Measurements from ENCODE around the gene DOCK4. TPM values are rescaled to one million over a fixed set of nuclear protein-coding genes. Genes with fewer than 3 reads are reported as not detected.

Gene DOCK4
- polyA plus RNA-seq, 1 donor (not counting 4 experiments of a cell fraction or from before 2014, with no cell fraction given): 13.9 TPM

DNA sequence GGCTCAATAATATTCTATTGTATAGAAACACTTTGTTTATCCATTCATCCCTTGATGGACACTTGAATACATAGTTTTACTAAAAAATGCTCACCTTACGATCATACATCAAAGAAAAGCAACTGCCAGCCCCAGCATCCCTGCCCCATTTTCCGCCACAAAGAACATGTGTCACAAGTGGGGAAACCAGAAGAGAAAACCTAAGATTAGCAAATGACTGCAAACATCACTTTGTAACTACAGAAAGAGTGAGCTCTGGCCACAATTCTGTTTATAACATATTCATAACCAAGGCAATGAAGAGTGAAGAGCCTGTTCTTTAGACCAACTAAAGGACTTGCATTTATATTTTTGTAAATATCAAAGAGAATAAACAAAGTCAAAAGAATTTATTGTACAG, 89.8 kb downstream of the DOCK4 start:
- Histone ChIP-seq H3K9me1 (ENCODE audit: control insufficient read depth, extremely low read depth, insufficient read depth, low read length) (no peaks in the 10 kb centered on the region), H2AFZ (ENCODE audit: control insufficient read depth, low read length) (no peak overlapping the region), H3K27me3 (ENCODE audit: control insufficient read depth, extremely low read depth, insufficient read depth, low read length) (no peaks in the 10 kb centered on the region), H3K79me2 (ENCODE audit: control insufficient read depth, insufficient read depth, low read length) (peaks cover 13% of the 10 kb centered on the region), H4K20me1 (ENCODE audit: control insufficient read depth, extremely low read depth, insufficient read depth, low read length) (no peaks in the 10 kb centered on the region), H3K4me3 (ENCODE audit: control insufficient read depth in 2 of 3, extremely low read depth in 1 of 3, insufficient read depth in 2 of 3, low read depth in 1 of 3, low read length in 3 of 3) (no peak overlapping the region), H3K4me2 (ENCODE audit: control insufficient read depth, extremely low read depth, insufficient read depth, low read depth, low read length) (no peak overlapping the region), H3K9ac (ENCODE audit: control insufficient read depth, extremely low read depth, insufficient read depth, low read length) (no peak overlapping the region), H3K27ac (ENCODE audit: control insufficient read depth, insufficient read depth, low read length) (no peak overlapping the region), H3K36me3 (ENCODE audit: control insufficient read depth in 2 of 2, extremely low read depth in 1 of 2, insufficient read depth in 2 of 2, low read length in 2 of 2) (no peaks in the 10 kb centered on the region), H3K9me3 (ENCODE audit: control insufficient read depth, low read depth, low read length) (no peaks in the 10 kb centered on the region), H3K4me1 (ENCODE audit: control insufficient read depth, extremely low read depth, insufficient read depth, low read length) (peaks cover 4% of the 10 kb centered on the region)
- no peak for DNase-seq (ENCODE audit: low read depth, low spot score)
- dilution Hi-C loops (cut with MboI; ENCODE audit: extremely low pct_ligation_motif_present, low sequenced_read_pairs): no loop called here
- TF ChIP-seq EZH2 (IDR thresholded peaks at IDR 0.05; ENCODE audit: low read length): no peak
- TF ChIP-seq, protein P1, sequence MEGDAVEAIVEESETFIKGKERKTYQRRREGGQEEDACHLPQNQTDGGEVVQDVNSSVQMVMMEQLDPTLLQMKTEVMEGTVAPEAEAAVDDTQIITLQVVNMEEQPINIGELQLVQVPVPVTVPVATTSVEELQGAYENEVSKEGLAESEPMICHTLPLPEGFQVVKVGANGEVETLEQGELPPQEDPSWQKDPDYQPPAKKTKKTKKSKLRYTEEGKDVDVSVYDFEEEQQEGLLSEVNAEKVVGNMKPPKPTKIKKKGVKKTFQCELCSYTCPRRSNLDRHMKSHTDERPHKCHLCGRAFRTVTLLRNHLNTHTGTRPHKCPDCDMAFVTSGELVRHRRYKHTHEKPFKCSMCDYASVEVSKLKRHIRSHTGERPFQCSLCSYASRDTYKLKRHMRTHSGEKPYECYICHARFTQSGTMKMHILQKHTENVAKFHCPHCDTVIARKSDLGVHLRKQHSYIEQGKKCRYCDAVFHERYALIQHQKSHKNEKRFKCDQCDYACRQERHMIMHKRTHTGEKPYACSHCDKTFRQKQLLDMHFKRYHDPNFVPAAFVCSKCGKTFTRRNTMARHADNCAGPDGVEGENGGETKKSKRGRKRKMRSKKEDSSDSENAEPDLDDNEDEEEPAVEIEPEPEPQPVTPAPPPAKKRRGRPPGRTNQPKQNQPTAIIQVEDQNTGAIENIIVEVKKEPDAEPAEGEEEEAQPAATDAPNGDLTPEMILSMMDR (optimal IDR thresholded peaks at IDR 0.05 in 1 of 3, IDR thresholded peaks at IDR 0.05 in 1 of 3, conservative IDR thresholded peaks at IDR 0.05 in 1 of 3; ENCODE audit: extremely low read depth in 1 of 3, insufficient read depth in 2 of 3, low read length in 3 of 3): no peak
- no peak for FAIRE-seq

DNA sequence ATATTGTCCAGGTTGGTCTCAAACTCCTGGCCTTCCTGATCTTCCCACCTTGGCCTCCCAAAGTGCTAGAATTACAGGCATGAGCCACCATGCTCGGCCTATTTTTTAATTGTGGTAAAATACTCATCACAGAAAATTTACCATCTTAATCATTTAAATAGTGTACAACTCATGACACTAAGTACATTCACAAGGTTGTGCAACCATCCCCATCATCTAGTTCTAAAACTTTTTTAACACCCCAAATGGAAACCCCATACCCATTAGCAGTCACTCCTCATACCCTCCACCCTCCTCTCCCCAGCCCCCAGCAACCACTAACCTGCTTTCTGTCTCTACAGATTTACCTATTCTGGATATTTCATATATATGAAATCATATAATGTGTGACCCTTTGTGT, 90.3 kb downstream of the DOCK4 start:
- dilution Hi-C loops (cut with MboI; ENCODE audit: extremely low pct_ligation_motif_present, low sequenced_read_pairs): no loop called here

More for the DNA sequence above, 90.3 kb downstream of the DOCK4 start:
- Histone ChIP-seq H3K79me2 (ENCODE audit: control insufficient read depth, insufficient read depth, low read length) (peaks cover 16% of the 10 kb centered on the region), H3K27ac (ENCODE audit: control insufficient read depth, insufficient read depth, low read length) (no peak overlapping the region), H3K9me1 (ENCODE audit: control insufficient read depth, extremely low read depth, insufficient read depth, low read length) (no peaks in the 10 kb centered on the region), H3K4me1 (ENCODE audit: control insufficient read depth, extremely low read depth, insufficient read depth, low read length) (peaks cover 4% of the 10 kb centered on the region), H3K27me3 (ENCODE audit: control insufficient read depth, extremely low read depth, insufficient read depth, low read length) (no peaks in the 10 kb centered on the region), H2AFZ (ENCODE audit: control insufficient read depth, low read length) (no peak overlapping the region), H3K4me2 (ENCODE audit: control insufficient read depth, extremely low read depth, insufficient read depth, low read depth, low read length) (no peak overlapping the region), H4K20me1 (ENCODE audit: control insufficient read depth, extremely low read depth, insufficient read depth, low read length) (no peaks in the 10 kb centered on the region), H3K9me3 (ENCODE audit: control insufficient read depth, low read depth, low read length) (no peaks in the 10 kb centered on the region), H3K9ac (ENCODE audit: control insufficient read depth, extremely low read depth, insufficient read depth, low read length) (no peak overlapping the region), H3K36me3 (ENCODE audit: control insufficient read depth in 2 of 2, extremely low read depth in 1 of 2, insufficient read depth in 2 of 2, low read length in 2 of 2) (no peaks in the 10 kb centered on the region), H3K4me3 (ENCODE audit: control insufficient read depth in 2 of 3, extremely low read depth in 1 of 3, insufficient read depth in 2 of 3, low read depth in 1 of 3, low read length in 3 of 3) (no peak overlapping the region)
- DNase-seq (ENCODE audit: low read depth, low spot score): no peak
- no peak for FAIRE-seq
- TF ChIP-seq EZH2 (IDR thresholded peaks at IDR 0.05; ENCODE audit: low read length): no peak
- TF ChIP-seq, protein P1 (optimal IDR thresholded peaks at IDR 0.05 in 1 of 3, IDR thresholded peaks at IDR 0.05 in 1 of 3, conservative IDR thresholded peaks at IDR 0.05 in 1 of 3; ENCODE audit: extremely low read depth in 1 of 3, insufficient read depth in 2 of 3, low read length in 3 of 3): no peak
